HG03354 (cell line): ENCODE measurements around the gene GLRA1.
"Not testable (repeated sequence)": the region's sequence is repeated elsewhere in the genome, so short reads cannot be mapped to it uniquely, and the experiment has no call there.

ENCODE experiments used
- ATAC-seq: cut with Tn5 transposase; IDR thresholded peaks from one replicate; pipeline ENCODE4 v1.9.1; 2021; ENCODE audit warnings: mild to moderate bottlenecking; ENCODE audit not compliant: unreplicated experiment, poor library complexity, severe bottlenecking

The GLRA1 gene

GRCh38 chr5:151889614-151890013 is 35.0 kb downstream of the GLRA1 start:
- no peak for ATAC-seq

- ATAC-seq, result no peak
Measured at GRCh38 chr5:151886546-151887275, 37.9 kb downstream of the GLRA1 start.

- ATAC-seq, result no peak
Measured at GRCh38 chr5:151885138-151885908, 39.3 kb downstream of the GLRA1 start.

GRCh38 chr5:151881621-151882225 is 42.9 kb downstream of the GLRA1 start:
- no peak for ATAC-seq

- no peak for ATAC-seq
Measured at GRCh38 chr5:151880324-151880723, 44.3 kb downstream of the GLRA1 start.

GRCh38 chr5:151873701-151874100 is 51.0 kb downstream of the GLRA1 start:
- no peak for ATAC-seq

GRCh38 chr5:151872701-151873100 is 52.0 kb downstream of the GLRA1 start:
- no peak for ATAC-seq

- no peak for ATAC-seq
Measured at GRCh38 chr5:151870820-151871219, 53.8 kb downstream of the GLRA1 start.

- ATAC-seq, result no peak
Measured at GRCh38 chr5:151870271-151870670, 54.4 kb downstream of the GLRA1 start.

GRCh38 chr5:151869843-151870242 is 54.8 kb downstream of the GLRA1 start:
- ATAC-seq, result no peak

- ATAC-seq, result no peak
Measured at GRCh38 chr5:151868451-151868850, 56.2 kb downstream of the GLRA1 start.

- ATAC-seq, result no peak
Measured at GRCh38 chr5:151864061-151864748, 60.4 kb downstream of the GLRA1 start.

GRCh38 chr5:151863566-151863965 is 61.1 kb downstream of the GLRA1 start:
- ATAC-seq, result no peak

- ATAC-seq, result no peak
Measured at GRCh38 chr5:151862811-151863472, 61.7 kb downstream of the GLRA1 start.

GRCh38 chr5:151860867-151861266 is 63.8 kb downstream of the GLRA1 start:
- ATAC-seq, result not testable (repeated sequence)

GRCh38 chr5:151856861-151857260 is 67.8 kb downstream of the GLRA1 start:
- ATAC-seq, result no peak

GRCh38 chr5:151855701-151856100 is 69.0 kb downstream of the GLRA1 start:
- ATAC-seq, result no peak

- ATAC-seq, result no peak
Measured at GRCh38 chr5:151847871-151848270, 76.8 kb downstream of the GLRA1 start.

GRCh38 chr5:151846765-151847164 is 77.9 kb downstream of the GLRA1 start:
- ATAC-seq, result no peak

GRCh38 chr5:151832843-151833242 is 91.8 kb downstream of the GLRA1 start:
- ATAC-seq, result not testable (repeated sequence)
